Peyer's patch (tissue), 4 donors: Measurements from ENCODE around the gene PHTF1.

Experiments
- CTCF ChIP-seq, 6 experiments: fragments of 450-650 bp in 4 of 6; fragments of 200-600 bp in 2 of 6; sonication (generic) in 1 of 6; IDR thresholded peaks; one replicate each; pipeline ENCODE4 v1.5.1; 2017 to 2019; ENCODE audit warnings: antibody characterized with exemption in 6 of 6, mild to moderate bottlenecking in 3 of 6, moderate library complexity in 1 of 6
- POLR2A ChIP-seq, 2 donors: fragments of 450-650 bp; IDR thresholded peaks; one replicate each; pipeline ENCODE4 v1.5.1; 2017; ENCODE audit warnings: antibody characterized with exemption in 2 of 2, mild to moderate bottlenecking in 2 of 2, moderate library complexity in 2 of 2

GRCh38 chr1:113653741-113654140, 105.5 kb downstream of the PHTF1 start:
- TF ChIP-seq CTCF (IDR thresholded peaks at IDR 0.05) = no peak
- no peak for TF ChIP-seq POLR2A (IDR thresholded peaks at IDR 0.05)
